Parathyroid adenoma (tissue), 2 donors: ENCODE data around the gene LCE1B.

Source experiments
- H2AFZ ChIP-seq: fragments of 300-600 bp; sonication (generic); one replicate; pipeline ENCODE4 v1.7.0; 2017; ENCODE audit warnings: antibody characterized with exemption, mild to moderate bottlenecking
- H3K27ac ChIP-seq: fragments of 300-600 bp; sonication (generic); one replicate; pipeline ENCODE4 v1.7.0; 2017
- H3K27me3 ChIP-seq: fragments of 300-600 bp; sonication (generic); one replicate; pipeline ENCODE4 v1.7.0; 2017; ENCODE audit warnings: low read length; ENCODE audit not compliant: control insufficient read depth, insufficient read depth
- H3K36me3 ChIP-seq: fragments of 300-600 bp; sonication (generic); one replicate; pipeline ENCODE4 v1.7.0; 2017; ENCODE audit warnings: low read length; ENCODE audit not compliant: control insufficient read depth, insufficient read depth
- H3K4me1 ChIP-seq: fragments of 300-600 bp; sonication (generic); one replicate; pipeline ENCODE4 v1.7.0; 2017; ENCODE audit warnings: control low read depth
- H3K4me2 ChIP-seq: fragments of 300-600 bp; sonication (generic); one replicate; pipeline ENCODE4 v1.7.0; 2017; ENCODE audit warnings: low read length
- H3K4me3 ChIP-seq: fragments of 300-600 bp; sonication (generic); one replicate; pipeline ENCODE4 v1.7.0; 2017; ENCODE audit warnings: low read depth, low read length
- H3K79me2 ChIP-seq: fragments of 300-600 bp; sonication (generic); one replicate; pipeline ENCODE4 v1.7.0; 2017; ENCODE audit warnings: control low read depth
- H3K9ac ChIP-seq: fragments of 300-600 bp; sonication (generic); one replicate; pipeline ENCODE4 v1.7.0; 2017; ENCODE audit warnings: mild to moderate bottlenecking
- H3K9me3 ChIP-seq: fragments of 300-600 bp; sonication (generic); one replicate; pipeline ENCODE4 v1.7.0; 2017; ENCODE audit warnings: low read length; ENCODE audit not compliant: control insufficient read depth
- TF ChIP-seq, protein P1 (sequence below): fragments of 300-600 bp; sonication (generic); IDR thresholded peaks from one replicate; pipeline ENCODE4 v1.7.0; 2017; ENCODE audit warnings: antibody characterized with exemption, mild to moderate bottlenecking
- donor health status: primary hyperparathyroidism.

Gene LCE1B

DNA sequence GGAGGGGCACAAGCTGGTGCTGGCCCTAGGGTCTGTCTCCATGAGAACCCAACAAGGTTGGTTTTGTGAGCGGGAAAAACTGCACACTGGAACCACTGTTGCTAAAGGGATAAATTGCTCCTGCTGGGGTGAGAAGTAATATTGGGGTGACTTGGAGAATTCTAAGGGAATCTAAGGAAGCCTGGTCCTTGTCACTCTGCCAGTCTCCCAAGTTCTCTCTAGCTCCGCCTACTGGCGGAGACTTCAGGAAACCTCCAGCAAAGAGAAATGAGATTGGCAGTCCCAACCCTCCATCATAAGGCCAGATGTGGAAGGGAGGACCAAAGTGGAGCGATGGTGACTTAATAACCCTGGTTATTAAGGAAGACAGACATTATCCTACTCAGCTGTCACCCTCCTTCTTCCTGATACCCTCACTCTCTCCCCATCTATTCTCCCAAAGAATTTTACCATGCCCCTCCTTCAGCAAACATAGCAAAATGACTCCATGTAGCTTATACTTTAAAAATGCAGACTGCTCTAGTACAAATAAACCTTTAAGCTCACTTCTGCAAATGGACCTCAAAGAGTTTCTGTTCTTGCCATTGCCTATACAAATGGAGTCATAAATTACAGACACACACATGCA, 34.1 kb upstream of the LCE1B start:
- Histone ChIP-seq H3K4me3 (no peak overlapping the region), H3K27me3 (no peaks in the 10 kb centered on the region), H3K4me1 (no peaks in the 10 kb centered on the region), H3K9me3 (no peaks in the 10 kb centered on the region), H3K4me2 (no peak overlapping the region), H3K36me3 (no peaks in the 10 kb centered on the region), H3K9ac (no peak overlapping the region), H2AFZ (no peak overlapping the region), H3K79me2 (no peaks in the 10 kb centered on the region), H3K27ac (no peak overlapping the region)
- TF ChIP-seq, protein P1, sequence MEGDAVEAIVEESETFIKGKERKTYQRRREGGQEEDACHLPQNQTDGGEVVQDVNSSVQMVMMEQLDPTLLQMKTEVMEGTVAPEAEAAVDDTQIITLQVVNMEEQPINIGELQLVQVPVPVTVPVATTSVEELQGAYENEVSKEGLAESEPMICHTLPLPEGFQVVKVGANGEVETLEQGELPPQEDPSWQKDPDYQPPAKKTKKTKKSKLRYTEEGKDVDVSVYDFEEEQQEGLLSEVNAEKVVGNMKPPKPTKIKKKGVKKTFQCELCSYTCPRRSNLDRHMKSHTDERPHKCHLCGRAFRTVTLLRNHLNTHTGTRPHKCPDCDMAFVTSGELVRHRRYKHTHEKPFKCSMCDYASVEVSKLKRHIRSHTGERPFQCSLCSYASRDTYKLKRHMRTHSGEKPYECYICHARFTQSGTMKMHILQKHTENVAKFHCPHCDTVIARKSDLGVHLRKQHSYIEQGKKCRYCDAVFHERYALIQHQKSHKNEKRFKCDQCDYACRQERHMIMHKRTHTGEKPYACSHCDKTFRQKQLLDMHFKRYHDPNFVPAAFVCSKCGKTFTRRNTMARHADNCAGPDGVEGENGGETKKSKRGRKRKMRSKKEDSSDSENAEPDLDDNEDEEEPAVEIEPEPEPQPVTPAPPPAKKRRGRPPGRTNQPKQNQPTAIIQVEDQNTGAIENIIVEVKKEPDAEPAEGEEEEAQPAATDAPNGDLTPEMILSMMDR = no peak

DNA sequence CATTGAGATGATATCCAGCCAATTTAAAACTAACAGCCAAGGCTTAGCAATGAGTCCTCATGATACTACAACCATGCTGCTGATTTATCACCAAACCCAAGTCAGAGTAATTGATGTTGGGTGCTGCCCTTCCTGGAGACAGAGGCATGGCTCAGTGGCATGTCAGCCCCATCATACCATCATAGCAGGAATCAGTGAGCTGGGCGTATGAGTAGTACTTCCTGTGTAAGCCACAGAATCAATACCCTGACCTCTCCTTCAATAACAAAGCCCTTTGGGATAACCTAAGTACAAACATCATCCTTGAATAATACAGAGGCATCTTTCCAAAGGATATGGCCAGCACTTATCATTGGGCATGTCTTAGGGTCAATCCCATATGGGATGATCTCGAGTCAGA, 28.7 kb upstream of the LCE1B start:
- Histone ChIP-seq H3K4me2 (no peak overlapping the region), H3K4me3 (no peak overlapping the region), H3K36me3 (no peaks in the 10 kb centered on the region), H3K79me2 (no peaks in the 10 kb centered on the region), H3K4me1 (no peaks in the 10 kb centered on the region), H3K9ac (no peak overlapping the region), H3K9me3 (no peaks in the 10 kb centered on the region), H3K27me3 (no peaks in the 10 kb centered on the region), H2AFZ (no peak overlapping the region), H3K27ac (no peak overlapping the region)
- TF ChIP-seq, protein P1 = no peak

DNA sequence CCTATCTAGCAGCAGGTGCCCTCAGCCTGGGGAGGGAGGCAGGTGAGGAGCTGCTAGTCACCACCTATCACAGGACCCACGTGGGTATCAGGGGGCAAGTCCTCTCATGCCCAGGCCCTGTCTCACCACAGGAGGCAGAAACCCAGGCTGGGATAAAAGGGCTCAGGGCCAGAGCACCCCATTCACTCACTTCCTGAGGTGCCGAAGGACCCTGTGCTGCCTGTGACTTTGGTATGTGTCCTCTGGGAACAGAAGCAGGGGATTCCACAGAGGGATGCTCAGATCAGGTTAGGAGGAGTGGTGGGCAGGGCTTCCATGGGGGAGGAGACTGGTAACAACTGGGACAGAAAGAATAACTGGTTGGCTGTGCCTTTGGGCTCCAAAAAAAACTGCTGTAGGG, 25.7 kb upstream of the LCE1B start, which contains the start of gene LCE1E:
TSS of gene LCE1E (plus strand) at position 181 of the 400 bp plus-strand sequence. CDS start 1,043 bp downstream, outside the sequence.
- TF ChIP-seq, protein P1 = no peak
- H3K9me3 ChIP-seq = no peaks in the 10 kb centered on the region
- H3K4me2 ChIP-seq = no peak within 1 kb of the TSS
- no peak within 1 kb of the TSS for H2AFZ ChIP-seq
- H3K27me3 ChIP-seq = no peaks in the 10 kb centered on the region
- no peaks in the 10 kb centered on the region for H3K36me3 ChIP-seq
- no peak within 1 kb of the TSS for H3K4me3 ChIP-seq
- H3K79me2 ChIP-seq = no peaks in the 10 kb centered on the region
- H3K4me1 ChIP-seq = no peaks in the 10 kb centered on the region
- H3K27ac ChIP-seq = no peak within 1 kb of the TSS
- H3K9ac ChIP-seq = no peak within 1 kb of the TSS

DNA sequence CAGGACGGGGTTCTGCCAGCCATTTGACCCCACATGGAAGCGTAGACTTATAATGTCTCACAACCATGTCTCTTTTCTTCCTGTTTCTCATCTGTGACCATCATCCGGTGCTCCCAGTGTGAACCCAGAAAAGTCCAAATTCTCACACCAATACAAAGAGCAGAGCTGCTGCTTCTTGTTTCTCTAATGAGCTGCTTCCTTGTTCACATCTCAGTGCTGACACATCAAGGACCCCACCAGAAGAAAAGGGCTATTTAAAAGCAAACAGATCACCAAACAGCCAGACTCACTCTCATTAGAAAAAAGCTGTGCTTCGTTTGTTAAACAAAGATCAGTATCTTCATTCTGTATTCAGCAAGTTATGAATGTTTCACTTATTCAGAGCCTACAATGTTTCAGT, 16.1 kb upstream of the LCE1B start:
- no peak overlapping the region for H3K27ac ChIP-seq
- no peak overlapping the region for H3K9ac ChIP-seq
- H3K4me2 ChIP-seq = no peak overlapping the region
- TF ChIP-seq, protein P1 = no peak
- H3K4me1 ChIP-seq = no peaks in the 10 kb centered on the region
- H3K36me3 ChIP-seq = no peaks in the 10 kb centered on the region
- no peaks in the 10 kb centered on the region for H3K79me2 ChIP-seq
- no peak overlapping the region for H2AFZ ChIP-seq
- no peaks in the 10 kb centered on the region for H3K27me3 ChIP-seq
- H3K4me3 ChIP-seq = no peak overlapping the region
- no peaks in the 10 kb centered on the region for H3K9me3 ChIP-seq

- Histone ChIP-seq H3K4me2 (no peak within 1 kb of the TSS), H3K4me1 (no peaks in the 10 kb centered on the region), H3K9ac (no peak within 1 kb of the TSS), H3K9me3 (no peaks in the 10 kb centered on the region), H2AFZ (no peak within 1 kb of the TSS), H3K27me3 (no peaks in the 10 kb centered on the region), H3K27ac (no peak within 1 kb of the TSS), H3K79me2 (no peaks in the 10 kb centered on the region), H3K4me3 (no peak within 1 kb of the TSS), H3K36me3 (no peaks in the 10 kb centered on the region)
- TF ChIP-seq, protein P1 = no peak
Observed at GRCh38 chr1:152796421-152796820, 15.3 kb upstream of the LCE1B start, which contains the start of gene LCE1D. Gene LCE1D, plus strand, starts transcription at chr1:152796721. Its CDS starts 1,074 bp downstream, at chr1:152797795.
